Measurements from ENCODE around the gene ZC3H10.
A peak's percentile ranks its signal among the peaks of the same experiment; 100 is the strongest.
"Not testable (repeated sequence)": the region's sequence is repeated elsewhere in the genome, so short reads cannot be mapped to it uniquely, and the experiment has no call there.

ZC3H10 gene

GRCh38 chr12:56103066-56103711 is 14.9 kb upstream of the ZC3H10 start:
- DNase-seq (ENCODE audit: low spot score): no peak

- DNase-seq (ENCODE audit: low spot score): no peak
These were observed 14.3 kb upstream of the ZC3H10 start for GRCh38 chr12:56103823-56104108.

- peak; percentile 99 for DNase-seq (ENCODE audit: low spot score)
These were observed 13.8 kb upstream of the ZC3H10 start, which contains the start of gene PA2G4 for GRCh38 chr12:56104109-56104814. Gene PA2G4 (plus strand): TSS chr12:56104559. CDS start chr12:56104738, 179 bp downstream.

- peak; percentile 22 for DNase-seq (ENCODE audit: low spot score)
These were observed 13.1 kb upstream of the ZC3H10 start for GRCh38 chr12:56104815-56105608.

GRCh38 chr12:56105609-56105902 is 12.5 kb upstream of the ZC3H10 start:
- DNase-seq (ENCODE audit: low spot score): no peak

GRCh38 chr12:56107242-56107641 is 10.8 kb upstream of the ZC3H10 start:
- DNase-seq (ENCODE audit: low spot score): no peak

GRCh38 chr12:56110571-56110970 is 7.5 kb upstream of the ZC3H10 start:
- no peak for DNase-seq (ENCODE audit: low spot score)

GRCh38 chr12:56114084-56114483 is 4.0 kb upstream of the ZC3H10 start:
- no peak for DNase-seq (ENCODE audit: low spot score)

GRCh38 chr12:56115329-56115728 is 2.7 kb upstream of the ZC3H10 start:
- DNase-seq (ENCODE audit: low spot score): peak; percentile 32

GRCh38 chr12:56116267-56117081 is 1.6 kb upstream of the ZC3H10 start, which contains the start of gene RPL41:
Gene RPL41 (plus strand): TSS chr12:56116633.
- peak; percentile 88 for DNase-seq (ENCODE audit: low spot score)

GRCh38 chr12:56117082-56117706 is 872 bp upstream of the ZC3H10 start:
- DNase-seq (ENCODE audit: low spot score): not testable (repeated sequence)

- DNase-seq (ENCODE audit: low spot score): no peak
These were observed 757 bp downstream of the ZC3H10 start for GRCh38 chr12:56118688-56119357.

GRCh38 chr12:56119361-56119796 is 1.3 kb downstream of the ZC3H10 start:
- DNase-seq (ENCODE audit: low spot score): peak; percentile 92

- DNase-seq (ENCODE audit: low spot score): peak; percentile 69
These were observed 2.2 kb downstream of the ZC3H10 start for GRCh38 chr12:56120158-56120846.

GRCh38 chr12:56121204-56121870 is 3.3 kb downstream of the ZC3H10 start:
- no peak for DNase-seq (ENCODE audit: low spot score)

GRCh38 chr12:56122637-56123036 is 4.6 kb downstream of the ZC3H10 start:
- no peak for DNase-seq (ENCODE audit: low spot score)

- no peak for DNase-seq (ENCODE audit: low spot score)
These were observed 6.1 kb downstream of the ZC3H10 start for GRCh38 chr12:56124133-56124532.

- DNase-seq (ENCODE audit: low spot score): no peak
These were observed 8.7 kb downstream of the ZC3H10 start for GRCh38 chr12:56126732-56127239.

- no peak for DNase-seq (ENCODE audit: low spot score)
These were observed 9.4 kb downstream of the ZC3H10 start for GRCh38 chr12:56127485-56127887.

Data from SW480 (cell line).